Activated B cell treated with CpG ODN at 0.5 μM for 24 hours (primary cell): ENCODE data around the gene EBF3. TPM values are rescaled to one million over a fixed set of nuclear protein-coding genes. Genes with fewer than 3 reads are reported as not detected.

Experiments used
- ATAC-seq: fragments of 200-7000 bp; cut with Tn5 transposase; one replicate; pipeline ENCODE4 v1.10.0; 2021; ENCODE audit warnings: low read depth, mild to moderate bottlenecking, moderate library complexity
- CTCF ChIA-PET: fragments of 350-600 bp; sonication (Branson Sonifier 250); formaldehyde crosslinking; loops from one replicate; lab custom pipeline; 2021; ENCODE audit warnings: antibody characterized with exemption; lab: Charles Lee
- POLR2A ChIA-PET: fragments of 350-600 bp; sonication (Branson Sonifier 250); formaldehyde crosslinking; loops from one replicate; lab custom pipeline; 2021; ENCODE audit warnings: antibody characterized with exemption; lab: Charles Lee
- DNase-seq: peaks from one replicate; pipeline ENCODE4 v3.0.0; 2022
- H3K27ac Mint-ChIP-seq: one replicate; pipeline ENCODE4 v1.8.0; 2020; ENCODE audit warnings: mixed read lengths
- H3K27me3 Mint-ChIP-seq: one replicate; pipeline ENCODE4 v1.8.0; 2021; ENCODE audit warnings: mixed read lengths
- H3K36me3 Mint-ChIP-seq: one replicate; pipeline ENCODE4 v1.8.0; 2021; ENCODE audit warnings: low read depth, mixed read lengths
- H3K4me1 Mint-ChIP-seq: one replicate; pipeline ENCODE4 v1.8.0; 2021; ENCODE audit warnings: mixed read lengths
- H3K4me3 Mint-ChIP-seq: one replicate; pipeline ENCODE4 v1.8.0; 2020; ENCODE audit warnings: mild to moderate bottlenecking, mixed read lengths
- H3K9me3 Mint-ChIP-seq: one replicate; pipeline ENCODE4 v1.8.0; 2020; ENCODE audit warnings: mixed read lengths
- CTCF ChIP-seq: fragments of 200-600 bp; IDR thresholded peaks from one replicate; pipeline ENCODE4 v1.8.0; 2022; ENCODE audit warnings: antibody characterized with exemption, mild to moderate bottlenecking
- intact Hi-C: fragments of 100-400 bp; cut with micrococcal nuclease; formaldehyde crosslinking; loops from one replicate; pipeline ENCODE4 v1.15.1; 2024
- total RNA-seq: library from RNA; stranded (reverse); gene quantifications from 2 replicates; pipeline ENCODE4 v1.2.3, GENCODE V29; 2022

The EBF3 gene
- total RNA-seq, 1 donor from 2014 or later: not detected

- H3K9me3 Mint-ChIP-seq: no peaks in the 10 kb centered on the region
- ChIA-PET POLR2A (no interaction called here), CTCF (no interaction called here)
- DNase-seq (no peak), ATAC-seq (no peak)
- H3K27me3 Mint-ChIP-seq: peaks cover 2% of the 10 kb centered on the region
- no peak overlapping the region for H3K27ac Mint-ChIP-seq
- H3K4me3 Mint-ChIP-seq: no peak overlapping the region
- intact Hi-C loops: no loop called here
- no peaks in the 10 kb centered on the region for H3K36me3 Mint-ChIP-seq
- TF ChIP-seq CTCF: no peak
- H3K4me1 Mint-ChIP-seq: no peaks in the 10 kb centered on the region
Measured at GRCh38 chr10:129883029-129883428, 81.0 kb downstream of the EBF3 start.

DNA sequence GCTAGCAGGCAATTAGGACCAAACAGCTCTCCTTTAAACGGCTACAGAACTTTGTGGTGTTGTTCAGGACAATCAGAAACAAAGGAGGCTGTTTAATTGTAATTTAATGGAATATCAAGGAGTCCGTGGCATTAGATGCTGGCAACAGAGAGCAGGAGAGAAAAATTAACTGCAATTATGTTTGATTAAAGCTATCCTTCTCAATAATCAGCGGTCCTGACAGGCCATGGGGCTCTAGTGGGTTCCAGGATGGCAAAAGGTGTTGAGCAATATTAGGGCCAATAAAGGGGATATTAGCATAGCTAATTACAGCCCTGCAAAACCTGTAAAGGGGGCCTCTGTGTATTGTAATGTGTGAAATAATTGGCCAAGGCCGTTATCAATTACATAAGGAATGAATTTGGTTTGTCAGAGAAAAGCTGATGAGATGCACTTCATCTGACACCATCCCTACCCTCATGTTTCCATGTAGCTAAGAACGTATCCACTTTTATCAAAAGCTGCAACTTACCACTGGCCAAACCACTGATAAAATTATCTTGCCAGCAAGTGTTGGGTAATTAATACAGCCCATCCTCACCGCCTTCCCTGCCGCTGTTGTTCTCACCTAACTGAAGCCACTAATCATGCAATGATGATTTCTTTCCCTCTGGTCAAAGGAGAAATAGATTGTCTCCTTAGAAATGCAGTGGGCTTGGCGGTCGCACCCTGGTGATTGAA lies 81.6 kb downstream of the EBF3 start:
- POLR2A ChIA-PET: no interaction called here
- CTCF ChIA-PET: no interaction called here
- no peak for ATAC-seq
- H3K27me3 Mint-ChIP-seq: peaks cover 2% of the 10 kb centered on the region
- no peak for TF ChIP-seq CTCF
- intact Hi-C loops: no loop called here
- H3K4me1 Mint-ChIP-seq: no peaks in the 10 kb centered on the region
- no peak overlapping the region for H3K27ac Mint-ChIP-seq
- no peaks in the 10 kb centered on the region for H3K36me3 Mint-ChIP-seq
- no peak for DNase-seq
- H3K9me3 Mint-ChIP-seq: no peaks in the 10 kb centered on the region
- no peak overlapping the region for H3K4me3 Mint-ChIP-seq

DNA sequence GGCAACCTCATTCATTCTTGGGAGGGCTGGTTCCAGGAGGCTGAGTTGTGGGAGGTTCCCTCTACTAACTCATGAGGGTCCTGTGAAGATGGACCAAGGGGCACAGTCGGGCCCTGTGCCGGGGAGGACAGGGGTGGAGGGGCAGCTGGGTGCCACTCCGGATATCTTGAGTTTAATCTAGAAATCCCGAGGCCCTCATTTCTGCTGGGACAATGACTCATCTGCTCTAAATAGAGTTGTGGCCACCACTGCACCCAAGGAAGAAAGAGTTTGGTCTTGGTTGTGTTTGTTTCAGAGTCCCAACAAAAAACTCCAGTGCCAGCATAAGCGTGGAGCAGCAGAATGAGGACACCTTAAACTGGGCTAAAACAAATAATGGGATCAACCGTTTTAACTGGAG lies 82.4 kb downstream of the EBF3 start:
- H3K27ac Mint-ChIP-seq: no peak overlapping the region
- no peaks in the 10 kb centered on the region for H3K4me1 Mint-ChIP-seq
- ChIA-PET CTCF (no interaction called here), POLR2A (no interaction called here)
- H3K36me3 Mint-ChIP-seq: no peaks in the 10 kb centered on the region
- no peak for ATAC-seq
- no peak for DNase-seq
- no peak overlapping the region for H3K4me3 Mint-ChIP-seq
- TF ChIP-seq CTCF: no peak
- intact Hi-C loops: no loop called here
- H3K27me3 Mint-ChIP-seq: peaks cover 2% of the 10 kb centered on the region
- H3K9me3 Mint-ChIP-seq: no peaks in the 10 kb centered on the region

DNA sequence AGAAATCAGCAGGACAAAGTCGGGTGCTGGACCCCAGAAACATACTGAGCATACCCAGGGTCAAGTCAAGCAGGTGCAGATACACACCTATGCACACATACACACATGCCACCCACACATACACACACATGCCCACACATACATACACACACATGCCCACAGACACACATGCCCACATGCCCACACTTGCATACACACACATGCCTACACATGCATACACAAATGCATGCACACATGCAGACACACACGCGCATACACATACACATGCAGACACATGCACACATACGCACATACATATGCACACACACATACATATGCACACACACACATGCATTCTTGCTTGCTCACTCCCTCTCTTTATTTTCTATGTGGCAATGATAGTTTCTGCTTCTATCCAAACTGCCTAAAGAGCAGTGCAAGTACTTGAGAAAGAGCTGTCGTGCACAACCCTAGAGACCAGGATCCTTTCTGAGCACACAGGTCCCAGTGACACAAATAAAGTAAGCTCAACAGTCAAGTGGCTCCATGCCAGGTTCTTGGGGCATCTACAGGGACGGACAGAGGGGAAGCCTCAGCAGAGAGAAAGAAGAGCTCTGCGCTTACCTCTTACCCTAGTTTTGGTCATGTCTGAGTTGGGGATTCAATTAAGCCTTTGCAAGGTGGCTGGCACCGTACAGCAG lies 83.7 kb downstream of the EBF3 start:
- intact Hi-C loops: no loop called here
- DNase-seq (no peak), ATAC-seq (no peak)
- Mint-ChIP-seq H3K27ac (no peak overlapping the region), H3K4me1 (no peaks in the 10 kb centered on the region), H3K4me3 (no peak overlapping the region), H3K36me3 (no peaks in the 10 kb centered on the region), H3K27me3 (no peaks in the 10 kb centered on the region), H3K9me3 (no peaks in the 10 kb centered on the region)
- TF ChIP-seq CTCF: no peak
- POLR2A ChIA-PET: no interaction called here
- CTCF ChIA-PET: no interaction called here

GRCh38 chr10:129879655-129880054 lies 84.4 kb downstream of the EBF3 start:
- ATAC-seq: no peak
- no peak overlapping the region for H3K27ac Mint-ChIP-seq
- ChIA-PET CTCF (no interaction called here), POLR2A (no interaction called here)
- H3K4me3 Mint-ChIP-seq: no peak overlapping the region
- no peak for DNase-seq
- intact Hi-C loops: no loop called here
- no peak for TF ChIP-seq CTCF
- no peaks in the 10 kb centered on the region for H3K9me3 Mint-ChIP-seq
- H3K36me3 Mint-ChIP-seq: no peaks in the 10 kb centered on the region
- H3K4me1 Mint-ChIP-seq: no peaks in the 10 kb centered on the region
- no peaks in the 10 kb centered on the region for H3K27me3 Mint-ChIP-seq
